ENCODE data around the gene CLCN3.

DNA sequence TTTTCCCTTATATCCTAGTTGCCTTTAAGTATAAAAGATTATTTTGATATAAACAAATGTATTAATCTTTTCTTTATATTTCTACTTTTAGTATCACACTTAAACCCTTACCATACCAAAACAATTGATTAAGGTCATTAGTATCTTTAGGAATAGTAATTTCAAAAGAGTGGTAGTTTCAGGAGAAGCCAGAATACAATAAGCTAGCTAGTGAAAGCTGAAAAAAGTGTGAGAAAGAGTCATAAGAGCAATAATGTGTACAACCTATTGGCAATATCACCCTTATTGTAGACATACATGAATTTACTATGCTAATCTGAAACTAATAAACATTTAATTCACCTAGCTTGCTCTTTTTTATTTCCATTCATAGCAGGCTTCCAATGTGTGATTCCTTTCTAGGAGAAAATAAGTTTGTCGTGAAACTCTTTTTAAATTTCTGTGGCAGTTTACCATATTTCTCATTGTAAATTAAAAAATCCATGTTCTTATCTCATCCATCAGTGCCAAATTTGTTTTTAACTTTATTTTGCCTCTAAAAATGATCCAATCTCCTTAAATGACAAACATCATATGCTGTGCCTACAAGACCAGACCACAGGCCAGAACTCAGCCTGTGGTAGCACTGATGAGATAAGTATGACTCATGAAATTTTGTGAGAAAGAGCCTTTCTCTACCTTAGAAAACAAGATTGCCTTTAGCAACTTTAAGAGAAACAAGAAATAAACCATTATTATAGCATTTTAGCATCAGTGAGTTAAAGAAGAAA, 16.1 kb upstream of the CLCN3 start:
- TF ChIP-seq POLR2A (IDR thresholded peaks at IDR 0.05; ENCODE audit: low read depth, low read length) (no peak), SPI1 (IDR thresholded peaks at IDR 0.05; ENCODE audit: low read depth, low read length) (no peak), POLR2AphosphoS5 (IDR thresholded peaks at IDR 0.05; ENCODE audit: low read depth, low read length) (no peak), TAF1 (IDR thresholded peaks at IDR 0.05; ENCODE audit: low read depth, low read length) (no peak)

Data from GM12891 (cell line).